Measurements from ENCODE around the gene VSIG8. TPM values are rescaled to one million over a fixed set of nuclear protein-coding genes. Genes with fewer than 3 reads are reported as not detected.
"Not testable (repeated sequence)": the region's sequence is repeated elsewhere in the genome, so short reads cannot be mapped to it uniquely, and the experiment has no call there.

The VSIG8 gene, protein sequence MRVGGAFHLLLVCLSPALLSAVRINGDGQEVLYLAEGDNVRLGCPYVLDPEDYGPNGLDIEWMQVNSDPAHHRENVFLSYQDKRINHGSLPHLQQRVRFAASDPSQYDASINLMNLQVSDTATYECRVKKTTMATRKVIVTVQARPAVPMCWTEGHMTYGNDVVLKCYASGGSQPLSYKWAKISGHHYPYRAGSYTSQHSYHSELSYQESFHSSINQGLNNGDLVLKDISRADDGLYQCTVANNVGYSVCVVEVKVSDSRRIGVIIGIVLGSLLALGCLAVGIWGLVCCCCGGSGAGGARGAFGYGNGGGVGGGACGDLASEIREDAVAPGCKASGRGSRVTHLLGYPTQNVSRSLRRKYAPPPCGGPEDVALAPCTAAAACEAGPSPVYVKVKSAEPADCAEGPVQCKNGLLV
- not detected in 2 replicates for total RNA-seq

DNA sequence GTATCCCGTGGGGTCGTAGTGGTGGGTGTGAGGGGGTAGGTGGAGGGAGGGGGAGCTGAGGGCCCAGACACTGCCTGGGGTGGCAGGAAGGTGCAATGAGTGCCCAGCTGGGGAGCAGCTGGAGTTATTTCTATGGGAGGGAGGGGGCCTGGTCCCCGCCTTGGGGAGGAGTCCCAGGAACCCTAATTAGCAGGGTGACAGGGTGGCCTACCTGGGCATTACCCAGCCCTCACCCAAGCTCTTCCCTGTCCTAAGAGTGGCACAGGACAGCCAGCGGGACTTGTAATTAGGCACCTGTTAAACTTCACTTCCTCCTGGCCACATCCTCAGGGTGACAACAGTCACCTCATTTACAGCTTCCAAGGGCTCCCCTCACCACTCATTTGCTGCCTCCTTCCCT lies at the start of gene VSIG8:
Gene VSIG8, minus strand, starts transcription at position 101 of the 400 bp plus-strand sequence. CDS start 136 bp downstream, outside the sequence.
- intact Hi-C loops (cut with micrococcal nuclease), result no loop called here

DNA sequence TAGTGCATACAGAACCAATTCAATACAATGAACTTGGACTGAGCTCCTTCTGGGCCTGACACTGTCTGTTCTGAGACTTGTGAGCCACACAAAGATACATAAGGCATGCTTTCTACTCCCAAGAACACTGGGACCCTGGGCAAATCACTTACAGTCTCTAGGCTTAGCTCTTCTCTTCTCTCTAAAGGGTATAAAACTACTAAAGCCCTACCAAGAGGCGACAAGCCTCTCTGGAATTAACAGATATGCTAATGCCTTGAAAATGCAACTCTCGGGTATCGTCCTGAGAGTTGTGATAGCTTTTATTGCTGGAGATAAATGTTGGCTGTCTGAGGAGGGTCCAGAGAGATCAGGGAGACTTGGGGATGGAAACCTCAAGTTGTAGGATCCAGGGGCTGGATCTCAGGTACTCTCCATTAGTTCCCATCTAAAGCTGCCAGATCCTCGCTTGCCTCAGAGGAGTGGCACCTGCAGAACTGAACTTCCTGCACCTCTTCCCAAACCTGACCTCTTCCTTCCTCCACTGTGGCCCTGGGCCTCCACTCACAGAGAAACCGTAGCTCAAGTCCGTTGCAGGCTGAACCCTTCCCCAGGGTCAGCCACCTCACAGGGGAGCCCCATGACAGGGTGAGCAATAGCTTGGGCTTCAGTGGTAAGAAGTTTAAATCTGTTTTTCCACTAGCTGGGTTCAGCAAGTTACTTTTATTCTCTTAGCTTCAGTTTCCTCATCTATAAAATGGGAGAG lies 49.0 kb upstream of the VSIG8 start:
- intact Hi-C loops (cut with micrococcal nuclease), result no loop called here

DNA sequence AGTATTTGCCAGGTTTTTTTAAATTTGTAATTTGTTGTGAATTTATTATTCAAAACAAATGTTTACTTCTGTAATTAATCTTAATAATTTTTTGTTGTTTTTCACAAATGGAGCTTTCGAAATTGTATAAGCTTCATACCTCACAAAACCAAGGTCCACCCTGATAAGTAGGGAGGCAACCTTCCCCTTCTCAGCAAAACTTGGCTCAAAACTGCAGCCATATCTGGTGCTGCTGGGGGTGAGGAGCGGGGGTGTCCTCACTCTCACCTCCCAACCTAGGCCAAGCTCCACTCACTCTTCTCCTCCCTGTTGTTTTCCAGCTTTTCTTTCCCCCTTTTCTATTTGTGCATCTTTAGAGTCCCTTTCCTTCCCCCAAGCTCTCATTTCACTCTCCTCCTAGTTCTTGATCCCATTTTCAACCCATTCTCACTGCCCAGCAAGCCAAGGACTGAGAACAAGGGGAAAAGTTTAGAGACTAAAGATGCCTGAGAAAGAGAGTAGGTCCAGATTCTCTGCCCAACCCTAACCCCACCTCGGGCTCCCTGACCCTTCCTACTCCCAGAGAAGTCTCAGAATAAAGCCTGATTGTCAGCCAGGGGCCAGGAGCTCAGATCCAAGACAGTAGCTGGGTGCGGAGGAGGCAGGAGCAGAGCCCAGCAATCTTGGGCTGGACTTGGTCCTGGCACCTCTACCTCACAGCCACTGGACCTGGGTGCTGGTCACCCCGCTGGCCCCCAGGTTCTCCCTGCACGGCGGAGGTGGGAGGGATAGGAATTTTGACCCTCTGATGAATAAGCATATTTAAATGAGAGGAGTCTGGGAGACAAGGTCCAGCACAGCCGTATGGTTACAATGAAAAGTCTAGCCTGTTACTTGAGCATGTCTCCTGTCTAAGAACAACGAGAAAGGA lies 45.8 kb upstream of the VSIG8 start:
- intact Hi-C loops (cut with micrococcal nuclease), result no loop called here

DNA sequence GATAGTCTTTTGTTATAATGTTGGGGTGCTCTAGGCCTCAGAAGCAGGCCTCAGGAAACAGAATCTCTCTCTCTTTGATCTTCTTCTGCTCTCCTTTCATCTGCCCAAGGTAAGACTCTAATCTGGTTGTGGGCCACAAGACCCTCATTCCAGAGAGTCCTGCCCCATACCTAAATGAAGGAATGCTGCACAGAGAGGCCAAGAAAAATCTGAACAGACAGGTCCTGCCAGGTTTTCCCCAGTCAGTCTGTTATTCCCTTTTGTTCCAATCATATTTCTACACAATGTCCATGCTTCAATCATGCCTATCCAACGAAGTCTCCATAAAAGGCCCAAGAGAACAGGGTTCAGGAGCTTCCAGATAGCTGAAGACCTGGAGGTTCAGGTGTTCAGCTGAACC lies 44.5 kb upstream of the VSIG8 start:
- intact Hi-C loops (cut with micrococcal nuclease), result no loop called here

DNA sequence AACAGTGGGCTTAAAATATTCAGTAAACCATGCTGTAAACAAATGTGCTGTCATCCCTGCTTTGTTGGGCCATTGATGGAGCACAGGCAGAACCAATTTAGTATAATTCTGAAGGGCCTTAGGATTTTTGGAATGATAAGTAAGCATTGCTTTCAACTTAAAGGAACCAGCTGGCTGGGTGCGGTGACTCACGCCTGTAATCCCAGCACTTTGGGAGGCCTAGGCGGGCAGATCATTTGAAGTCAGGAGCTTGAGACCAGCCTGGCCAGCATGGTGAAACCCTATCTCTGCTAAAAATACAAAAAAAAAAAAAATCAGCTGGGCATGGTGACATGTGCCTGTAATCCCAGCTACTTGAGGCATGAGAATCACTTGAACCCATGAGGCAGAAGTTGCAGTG lies 41.6 kb upstream of the VSIG8 start:
- intact Hi-C loops (cut with micrococcal nuclease), result not testable (repeated sequence)

DNA sequence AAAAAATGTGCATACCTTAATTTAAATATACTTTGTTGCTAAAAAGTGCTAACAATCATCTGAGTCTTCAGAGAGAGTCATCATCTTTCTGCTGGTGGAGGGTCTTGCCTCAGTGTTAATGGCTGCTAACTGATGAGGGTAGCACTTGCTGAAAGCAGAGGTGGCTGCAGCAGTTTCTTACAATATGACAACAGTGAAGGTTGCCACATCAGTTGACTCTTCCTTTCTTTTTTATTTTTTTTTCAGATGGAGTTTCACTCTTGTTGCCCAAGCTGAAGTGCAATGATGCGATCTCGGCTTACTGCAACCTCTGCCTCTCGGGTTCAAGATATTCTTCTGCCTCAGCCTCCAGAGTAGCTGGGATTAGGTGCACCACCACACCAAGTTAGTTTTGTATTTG lies 40.1 kb upstream of the VSIG8 start:
- intact Hi-C loops (cut with micrococcal nuclease), result no loop called here

DNA sequence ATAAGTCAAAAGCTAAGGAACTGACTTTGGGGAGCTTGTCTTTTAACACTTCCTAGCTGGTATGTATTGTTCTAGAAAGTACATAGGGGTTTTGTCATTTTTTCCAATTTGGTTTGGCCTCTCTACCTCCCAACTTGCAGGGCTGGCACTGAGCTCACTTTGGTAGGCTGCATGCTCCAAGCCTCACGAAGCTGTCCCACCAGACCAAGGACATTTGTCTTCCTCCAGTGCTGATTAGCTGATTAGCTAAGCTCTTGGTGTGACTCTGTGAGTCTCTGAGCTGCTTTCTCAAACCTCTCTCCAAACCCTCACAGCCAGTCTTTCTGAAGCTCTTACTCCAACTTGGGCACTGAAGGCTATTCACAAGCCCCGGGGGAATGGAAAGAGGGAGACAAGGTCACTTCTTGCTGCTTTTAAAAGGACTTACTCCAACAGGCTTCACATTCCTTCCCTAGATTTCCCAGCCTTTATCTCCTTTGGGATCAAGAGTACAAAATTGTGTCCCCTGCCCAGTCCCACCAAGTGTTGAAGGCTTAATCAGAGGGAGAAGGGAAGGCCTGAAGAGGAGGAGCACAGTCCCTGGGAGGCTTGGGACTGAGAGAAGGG lies 38.4 kb upstream of the VSIG8 start:
- intact Hi-C loops (cut with micrococcal nuclease), result no loop called here

DNA sequence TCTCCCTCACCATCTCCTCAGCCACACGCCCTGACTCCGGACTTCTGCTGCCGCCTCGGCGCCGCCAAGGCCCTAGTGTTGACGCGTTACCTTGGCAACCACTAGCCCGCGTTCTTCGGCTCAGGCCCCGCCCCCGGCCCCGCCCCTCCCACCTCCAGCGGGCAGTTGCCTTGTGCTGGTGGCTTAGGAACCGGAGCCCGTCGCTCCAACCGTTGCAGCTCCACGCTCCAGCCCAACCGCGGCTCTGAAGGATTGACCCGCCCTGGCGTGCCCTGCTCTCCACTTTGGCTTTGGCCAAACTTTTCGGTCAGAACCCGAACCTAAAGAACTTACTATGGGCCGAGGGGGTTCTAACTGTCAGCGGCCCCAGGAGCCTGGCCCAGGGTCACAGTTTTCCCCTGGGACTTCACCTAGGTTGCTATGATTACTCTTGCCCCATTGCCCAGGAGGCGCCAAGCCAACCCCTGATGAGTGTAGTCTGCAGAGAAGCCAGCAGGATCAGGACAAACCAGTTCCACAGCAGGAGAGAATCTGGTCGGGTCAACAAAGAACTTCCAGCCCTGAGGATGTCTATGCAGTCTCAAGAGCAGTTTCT lies 37.7 kb upstream of the VSIG8 start, which contains the start of gene CFAP45:
Gene CFAP45, minus strand, starts transcription at position 80 of the 595 bp plus-strand sequence. Its CDS starts 67 bp downstream, at position 13.
- intact Hi-C loops (cut with micrococcal nuclease), result no loop called here

DNA sequence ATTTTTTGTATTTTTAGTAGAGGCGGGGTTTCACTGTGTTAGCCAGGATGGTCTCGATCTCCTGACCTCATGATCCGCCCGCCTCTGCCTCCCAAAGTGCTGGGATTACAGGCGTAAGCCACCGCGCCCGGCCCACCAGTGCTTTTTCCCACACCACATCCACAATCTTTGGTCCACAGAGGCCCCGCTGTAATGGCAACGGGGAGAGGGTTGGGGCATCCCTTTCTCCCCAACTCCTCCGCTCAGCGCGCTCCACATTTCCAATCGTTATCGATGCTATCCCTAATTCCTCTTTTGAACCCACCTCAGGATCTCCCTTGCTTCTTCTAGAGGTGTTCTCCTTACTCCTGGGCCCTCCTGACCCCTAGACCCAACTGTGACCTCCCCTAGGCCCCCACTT lies 37.2 kb upstream of the VSIG8 start:
- intact Hi-C loops (cut with micrococcal nuclease), result not testable (repeated sequence)

DNA sequence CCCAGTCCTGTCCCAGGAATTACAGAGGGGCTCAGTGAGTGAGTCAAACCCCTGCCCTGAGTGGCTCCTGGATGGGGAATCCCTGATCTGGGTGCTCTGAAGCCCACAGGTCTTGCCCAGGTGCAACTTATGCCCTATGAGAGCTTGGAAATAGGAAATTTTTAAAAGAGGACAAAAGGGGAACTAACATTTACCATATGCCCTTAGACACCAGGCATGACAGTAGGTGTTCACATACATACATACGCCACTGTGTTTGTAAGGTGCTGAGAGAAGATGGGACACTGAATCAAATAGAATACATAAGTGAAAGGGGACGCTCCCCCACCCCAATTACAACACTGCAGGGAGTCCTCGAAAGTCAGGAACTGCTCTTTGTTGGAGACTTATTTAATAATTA lies 36.1 kb upstream of the VSIG8 start:
- intact Hi-C loops (cut with micrococcal nuclease), result no loop called here

DNA sequence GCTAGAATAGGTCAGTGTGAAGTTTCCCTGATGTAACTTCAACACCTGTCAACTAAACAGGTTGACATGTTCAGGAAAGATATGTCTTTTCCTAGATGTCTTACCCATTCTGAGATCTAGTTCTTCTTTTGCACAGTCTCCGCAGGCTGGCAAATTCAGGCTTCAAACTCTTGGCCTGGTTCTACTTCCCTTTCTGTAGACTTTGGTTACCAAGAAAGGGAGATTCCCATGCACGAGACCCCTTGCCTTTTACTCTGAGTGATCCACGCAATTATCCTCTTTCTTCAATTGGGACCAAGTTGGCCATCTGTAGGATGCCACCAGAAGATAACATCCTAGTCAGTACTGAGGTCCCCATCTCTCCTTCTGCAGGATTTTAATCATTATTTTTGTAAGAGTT lies 35.5 kb upstream of the VSIG8 start:
- intact Hi-C loops (cut with micrococcal nuclease), result no loop called here

DNA sequence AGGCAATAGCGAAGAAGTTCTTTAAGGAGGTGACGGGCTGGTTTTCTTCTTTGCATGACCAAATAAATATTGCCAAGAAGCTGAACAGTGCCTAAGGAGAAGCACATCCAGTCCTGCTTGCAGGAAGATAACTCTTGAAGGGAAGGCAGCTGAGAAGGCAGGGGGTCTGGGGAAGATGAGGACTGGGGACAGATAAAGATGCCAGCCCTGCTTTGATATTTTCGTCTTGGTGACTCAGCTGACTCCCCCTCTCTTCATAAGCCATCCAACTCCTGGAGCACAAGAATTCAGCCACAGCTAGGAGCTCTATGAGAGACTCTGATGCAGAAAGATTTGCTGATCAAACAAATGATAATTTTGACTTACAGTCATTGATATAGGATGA lies 34.1 kb upstream of the VSIG8 start:
- intact Hi-C loops (cut with micrococcal nuclease), result no loop called here

DNA sequence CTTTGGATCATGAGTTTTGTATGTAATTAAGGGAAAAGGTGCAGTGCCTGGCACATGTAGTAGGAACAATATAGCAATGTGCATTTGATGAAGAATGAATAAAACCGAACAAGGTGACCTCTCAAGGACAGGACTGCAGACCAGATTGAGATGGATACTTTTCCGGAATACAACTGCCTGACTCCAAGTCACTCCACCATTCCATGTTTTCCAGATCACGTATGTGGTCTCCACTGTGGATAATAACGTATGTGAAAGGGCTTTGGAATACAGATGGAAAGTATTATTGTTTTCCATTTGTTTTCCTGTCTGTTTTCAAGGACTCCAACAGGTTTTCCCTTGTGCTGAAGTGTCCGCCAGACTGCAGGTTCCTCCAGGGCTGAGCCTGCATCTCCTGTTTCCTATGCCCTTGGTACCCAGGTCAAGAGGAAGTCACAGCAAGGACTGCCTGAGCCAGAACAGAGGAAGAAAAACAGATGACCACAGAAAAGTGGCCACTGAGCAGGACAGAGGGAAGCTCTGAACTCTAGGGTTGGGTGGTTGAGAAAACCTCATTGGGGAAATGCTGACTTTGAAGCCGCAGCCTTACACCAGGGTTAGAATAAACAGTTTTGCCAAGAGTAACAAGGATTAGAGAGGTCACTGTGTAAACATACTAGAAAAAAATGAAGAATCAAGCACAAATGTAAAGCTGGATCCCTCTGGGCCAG lies 33.5 kb upstream of the VSIG8 start:
- intact Hi-C loops (cut with micrococcal nuclease), result no loop called here

DNA sequence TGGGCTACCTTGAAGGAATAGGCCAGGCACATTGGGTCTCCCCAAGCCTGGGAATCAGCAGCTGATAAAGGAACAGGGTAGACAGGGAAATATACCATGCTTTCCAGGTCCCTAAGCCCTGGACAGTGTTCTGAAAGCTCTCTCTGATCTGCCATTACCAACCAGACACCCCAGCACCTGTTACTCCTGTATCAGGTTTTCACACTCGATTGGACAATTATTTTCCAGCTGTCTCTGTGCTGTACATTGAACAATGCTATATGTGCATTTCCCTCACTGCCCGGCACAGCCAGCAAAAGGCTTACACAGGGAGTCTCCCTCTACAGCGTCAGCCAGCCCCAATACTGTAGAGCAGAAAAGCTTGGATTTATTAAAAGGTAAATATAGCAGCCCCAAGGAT lies 32.8 kb upstream of the VSIG8 start:
- intact Hi-C loops (cut with micrococcal nuclease), result no loop called here

DNA sequence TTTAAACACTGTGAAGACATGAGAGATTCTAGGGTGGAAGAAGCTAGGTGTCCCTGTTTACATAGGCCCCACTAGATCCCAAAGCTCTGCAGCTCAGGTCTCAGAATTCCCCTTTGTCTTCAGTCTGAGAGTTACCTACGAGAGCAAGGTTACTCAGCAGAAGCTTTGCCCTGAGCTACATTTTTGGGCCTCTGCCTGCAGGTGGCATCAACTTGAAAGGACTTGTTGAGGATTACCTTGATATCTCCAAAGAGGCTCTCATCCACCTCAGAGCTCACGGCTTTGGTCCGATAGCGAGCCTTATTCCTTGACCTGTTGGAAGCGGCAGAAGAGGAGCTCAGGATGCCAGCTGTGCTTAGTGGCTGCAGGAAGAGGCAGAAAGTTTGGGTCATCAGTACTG lies 30.5 kb upstream of the VSIG8 start:
- intact Hi-C loops (cut with micrococcal nuclease), result loop anchor here (1.0 to 5.0 kb wide), 3 partner anchors 52 to 681 kb away; partner anchors contain the start of gene IGSF9

DNA sequence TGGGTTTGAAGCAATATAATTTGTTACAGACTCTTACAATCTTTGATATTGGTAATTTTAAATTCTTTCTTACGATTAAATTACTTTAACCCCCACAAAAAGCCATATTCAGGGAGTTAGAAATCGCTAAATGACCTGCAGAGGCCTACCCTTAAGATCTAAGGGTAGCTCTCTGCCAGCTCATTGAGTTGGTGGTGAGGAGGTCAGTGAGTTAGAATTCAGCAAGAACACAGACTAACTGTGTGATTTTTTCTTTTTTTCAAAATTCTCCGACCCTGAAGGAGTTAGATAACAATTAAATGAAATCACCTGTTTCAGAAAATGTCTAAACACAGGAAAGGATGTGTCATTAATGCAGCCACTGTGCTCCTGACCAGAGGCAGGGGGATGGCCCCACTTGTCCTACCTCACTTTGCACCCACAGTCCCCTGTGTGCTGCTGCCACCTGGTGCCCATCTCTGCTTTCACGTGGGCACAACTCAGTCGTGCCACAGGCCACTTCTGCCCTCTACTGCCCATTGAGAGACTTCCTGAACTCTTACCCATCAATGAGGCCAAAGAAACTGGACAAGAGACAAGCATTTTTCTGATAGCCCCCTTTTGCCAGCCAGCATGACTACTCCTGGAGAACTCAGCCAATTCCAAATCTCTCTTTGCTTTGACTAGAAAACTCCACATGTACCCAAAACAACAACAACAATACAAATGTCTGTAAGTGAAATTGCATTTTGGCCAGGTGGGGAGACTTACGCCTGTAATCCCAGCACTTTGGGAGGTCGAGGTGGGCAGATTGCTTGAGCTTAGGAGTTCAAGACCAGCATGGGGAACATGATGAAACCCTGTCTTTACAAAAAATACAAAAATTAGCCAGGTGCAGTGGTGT lies 29.1 kb upstream of the VSIG8 start:
- intact Hi-C loops (cut with micrococcal nuclease), result loop anchor here (1.0 to 5.0 kb wide), 7 partner anchors 32 to 731 kb away; partner anchors contain the start of genes DUSP23, IGSF9 and SLAMF8

DNA sequence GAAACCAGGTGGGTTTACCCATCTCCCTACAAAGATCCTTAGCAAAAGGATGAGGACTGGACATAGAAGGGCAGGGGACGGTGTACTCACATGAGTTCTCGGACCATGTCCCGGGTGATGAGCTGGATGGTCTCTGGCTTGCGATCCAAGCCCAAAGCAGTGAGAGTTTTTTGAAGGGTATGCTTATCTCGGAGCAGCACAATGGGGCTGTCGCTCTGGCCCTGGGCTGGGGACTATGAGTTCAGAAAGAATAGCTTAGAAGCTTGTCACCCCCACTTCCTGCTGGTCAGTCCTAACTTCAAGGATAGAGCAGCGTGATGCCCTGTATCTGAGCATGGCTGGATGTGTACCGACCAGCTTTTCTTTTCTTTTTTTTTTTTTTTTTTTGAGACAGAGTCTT lies 27.9 kb upstream of the VSIG8 start:
- intact Hi-C loops (cut with micrococcal nuclease), result loop anchor here (2.0 to 5.0 kb wide), 3 partner anchors 64 to 730 kb away; partner anchors contain the start of gene SLAMF8

DNA sequence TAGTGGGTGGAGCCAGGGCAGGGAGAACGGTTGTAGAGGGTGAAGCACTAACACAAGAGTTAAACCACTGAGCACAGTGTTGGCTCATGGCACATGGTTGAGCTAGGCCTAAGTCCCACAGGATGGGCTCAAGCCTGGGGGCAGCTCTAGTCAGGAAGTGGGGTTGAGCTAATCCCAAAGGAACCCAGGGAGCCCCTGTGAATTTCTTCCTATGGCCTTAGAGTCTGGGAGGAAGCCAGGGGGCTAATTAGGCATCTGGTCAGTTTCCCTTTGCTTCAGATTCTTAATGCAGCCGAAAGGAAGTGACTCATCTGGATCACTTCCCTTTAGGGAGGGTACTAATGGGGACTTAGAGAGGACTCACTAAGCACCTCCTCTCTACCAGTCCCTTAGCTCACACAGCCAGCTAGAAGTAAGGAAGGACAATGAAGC lies 27.4 kb upstream of the VSIG8 start:
- intact Hi-C loops (cut with micrococcal nuclease), result loop anchor here (2.0 to 5.0 kb wide), 3 partner anchors 63 to 729 kb away; partner anchors contain the start of gene SLAMF8

DNA sequence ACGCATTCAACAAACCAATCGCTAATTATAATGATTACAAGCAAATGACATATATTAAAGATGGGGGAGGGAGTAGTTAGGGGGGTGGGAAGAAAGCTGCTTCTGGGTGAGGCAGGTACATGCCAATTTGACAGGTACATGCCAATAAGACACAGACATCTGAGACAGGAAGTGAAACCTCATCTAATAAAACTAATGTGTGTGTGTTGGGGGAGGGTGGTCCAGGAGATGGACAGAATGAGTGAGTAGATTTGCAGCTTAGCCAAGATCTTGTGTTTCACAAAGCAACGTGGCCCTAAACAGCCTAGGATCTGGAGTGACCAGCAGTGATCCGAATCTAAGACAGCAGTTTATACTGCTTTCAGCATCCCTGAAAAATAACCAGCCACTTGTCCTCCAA lies 26.7 kb upstream of the VSIG8 start:
- intact Hi-C loops (cut with micrococcal nuclease), result no loop called here

Data from T-helper 1 cell treated with Interleukin-12 subunit alpha and Interleukin-12 subunit beta and Interleukin-4 antibody, amounts not matched to agents 30 ng/mL and 1 ng/mL, for 36 hours (primary cell).